Measurements from ENCODE around the gene PEX3. TPM values are rescaled to one million over a fixed set of nuclear protein-coding genes. Genes with fewer than 3 reads are reported as not detected.

PEX3 gene
- total RNA-seq, 1 experiment from 2014 or later: 12.9 TPM

DNA sequence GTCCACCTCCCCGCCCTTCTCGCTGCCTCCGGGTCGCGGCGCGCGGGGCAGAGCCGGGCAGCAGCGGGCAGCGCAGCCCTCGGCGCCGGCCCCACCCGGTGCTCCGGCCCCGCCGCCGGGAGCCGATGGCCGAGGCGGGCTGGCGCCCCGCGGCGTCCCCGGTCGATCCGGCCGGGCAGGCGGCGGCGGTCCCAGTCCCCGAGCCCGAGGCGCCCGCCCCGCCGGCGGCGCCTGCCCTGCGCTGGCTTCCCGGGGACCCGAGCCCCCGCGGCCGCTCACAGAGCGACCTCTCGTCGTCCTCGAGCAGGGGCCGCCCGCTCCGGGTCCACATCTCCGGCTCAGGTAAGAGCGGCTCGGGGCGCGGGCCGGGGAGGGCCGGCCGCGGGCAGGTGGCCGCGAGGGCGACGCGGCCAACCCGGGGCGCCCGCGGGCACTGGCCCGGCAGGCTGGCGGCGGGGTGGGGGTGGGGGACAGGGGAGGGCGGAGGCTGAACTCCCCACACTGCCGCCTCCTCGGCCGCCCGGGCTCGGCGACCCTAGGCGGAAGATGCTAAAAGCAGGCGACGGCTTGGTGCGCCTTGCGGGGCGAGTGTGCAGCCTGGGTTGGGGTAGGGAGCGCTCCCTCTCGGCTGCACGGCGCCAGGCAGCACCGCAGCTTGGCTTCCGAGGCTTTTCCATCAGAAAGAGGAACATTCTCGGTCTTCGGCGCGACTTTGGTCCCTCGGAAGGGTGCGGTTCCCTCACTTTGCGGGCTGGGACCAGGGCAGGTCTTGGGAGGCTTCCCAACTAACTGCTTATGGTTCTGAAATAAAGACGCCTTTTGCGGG lies 86.5 kb downstream of the PEX3 start (continued):
- TF ChIP-seq, protein P1, sequence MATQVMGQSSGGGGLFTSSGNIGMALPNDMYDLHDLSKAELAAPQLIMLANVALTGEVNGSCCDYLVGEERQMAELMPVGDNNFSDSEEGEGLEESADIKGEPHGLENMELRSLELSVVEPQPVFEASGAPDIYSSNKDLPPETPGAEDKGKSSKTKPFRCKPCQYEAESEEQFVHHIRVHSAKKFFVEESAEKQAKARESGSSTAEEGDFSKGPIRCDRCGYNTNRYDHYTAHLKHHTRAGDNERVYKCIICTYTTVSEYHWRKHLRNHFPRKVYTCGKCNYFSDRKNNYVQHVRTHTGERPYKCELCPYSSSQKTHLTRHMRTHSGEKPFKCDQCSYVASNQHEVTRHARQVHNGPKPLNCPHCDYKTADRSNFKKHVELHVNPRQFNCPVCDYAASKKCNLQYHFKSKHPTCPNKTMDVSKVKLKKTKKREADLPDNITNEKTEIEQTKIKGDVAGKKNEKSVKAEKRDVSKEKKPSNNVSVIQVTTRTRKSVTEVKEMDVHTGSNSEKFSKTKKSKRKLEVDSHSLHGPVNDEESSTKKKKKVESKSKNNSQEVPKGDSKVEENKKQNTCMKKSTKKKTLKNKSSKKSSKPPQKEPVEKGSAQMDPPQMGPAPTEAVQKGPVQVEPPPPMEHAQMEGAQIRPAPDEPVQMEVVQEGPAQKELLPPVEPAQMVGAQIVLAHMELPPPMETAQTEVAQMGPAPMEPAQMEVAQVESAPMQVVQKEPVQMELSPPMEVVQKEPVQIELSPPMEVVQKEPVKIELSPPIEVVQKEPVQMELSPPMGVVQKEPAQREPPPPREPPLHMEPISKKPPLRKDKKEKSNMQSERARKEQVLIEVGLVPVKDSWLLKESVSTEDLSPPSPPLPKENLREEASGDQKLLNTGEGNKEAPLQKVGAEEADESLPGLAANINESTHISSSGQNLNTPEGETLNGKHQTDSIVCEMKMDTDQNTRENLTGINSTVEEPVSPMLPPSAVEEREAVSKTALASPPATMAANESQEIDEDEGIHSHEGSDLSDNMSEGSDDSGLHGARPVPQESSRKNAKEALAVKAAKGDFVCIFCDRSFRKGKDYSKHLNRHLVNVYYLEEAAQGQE (IDR thresholded peaks at IDR 0.05; ENCODE audit: low read depth): no peak

DNA sequence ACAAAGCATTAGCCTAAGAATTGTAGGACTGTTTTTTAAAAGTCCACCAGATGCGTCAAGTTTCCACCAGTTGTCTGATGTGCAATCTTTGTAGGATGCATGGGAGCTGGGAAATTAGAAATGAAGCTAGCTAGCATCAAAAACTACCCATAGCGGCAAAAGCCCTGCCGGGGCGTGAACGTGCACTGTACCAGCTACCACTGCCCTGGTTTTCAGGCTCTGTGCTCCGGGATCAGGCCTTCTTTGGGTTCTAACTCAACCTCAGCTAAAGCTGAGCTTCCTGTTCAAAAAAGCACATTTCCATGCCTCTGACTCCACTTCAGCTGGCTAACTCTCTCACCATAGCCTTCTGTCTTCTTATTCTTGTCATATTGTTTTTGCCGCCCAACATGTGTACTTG lies 87.8 kb downstream of the PEX3 start:
- Histone ChIP-seq H3K27me3 (ENCODE audit: insufficient read depth, low read length) (no peaks in the 10 kb centered on the region), H3K27ac (ENCODE audit: low read depth, low read length) (no peak overlapping the region), H3K9me3 (ENCODE audit: control insufficient read depth in 1 of 2, insufficient read depth in 1 of 2, low read depth in 1 of 2, low read length in 2 of 2) (no peaks in the 10 kb centered on the region), H3K79me2 (ENCODE audit: insufficient read depth, low read length) (no peaks in the 10 kb centered on the region; the same call in 1 of the 2 replicates), H3K4me1 (ENCODE audit: control insufficient read depth in 1 of 2, insufficient read depth in 2 of 2, low read length in 2 of 2) (peaks cover 6 to 15% of the 10 kb centered on the region in 2 experiments; a peak in 3 of 4 replicates), H3K36me3 (ENCODE audit: control insufficient read depth in 1 of 2, insufficient read depth in 2 of 2, low read length in 2 of 2) (no peaks in the 10 kb centered on the region), H2AFZ (ENCODE audit: low read depth, low read length, poor library complexity, severe bottlenecking) (no peak overlapping the region), H3K4me3 (replicated peaks in 1 of 2; ENCODE audit: low read depth in 1 of 2, low read length in 2 of 2) (no peak overlapping the region), H3K4me2 (ENCODE audit: low read length) (peak overlapping the region; percentile 92), H3K9me2 (ENCODE audit: insufficient read depth) (no peaks in the 10 kb centered on the region), H3K9ac (ENCODE audit: low read length) (no peak overlapping the region), H4K20me1 (ENCODE audit: insufficient read depth) (no peaks in the 10 kb centered on the region)
- ChIA-PET POLR2A (no interaction called here), CTCF (no interaction called here), RAD21 (ENCODE audit: low non-redundant PET in 1 of 2, low total read pairs in 2 of 2, uncharacterized antibody in 2 of 2, unreplicated experiment in 2 of 2) (no interaction called here)
- TF ChIP-seq CBX3 (IDR thresholded peaks at IDR 0.05; ENCODE audit: low read depth): no peak
- TF ChIP-seq POLR2A (IDR thresholded peaks at IDR 0.05; ENCODE audit: borderline replicate concordance, extremely low read depth, insufficient read depth, insufficient read length): no peak
- no peak for TF ChIP-seq ZFX (IDR thresholded peaks at IDR 0.05)
- no peak for TF ChIP-seq ELF1 (IDR thresholded peaks at IDR 0.05; ENCODE audit: borderline replicate concordance, low read depth)
- TF ChIP-seq, protein P2, sequence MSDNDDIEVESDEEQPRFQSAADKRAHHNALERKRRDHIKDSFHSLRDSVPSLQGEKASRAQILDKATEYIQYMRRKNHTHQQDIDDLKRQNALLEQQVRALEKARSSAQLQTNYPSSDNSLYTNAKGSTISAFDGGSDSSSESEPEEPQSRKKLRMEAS (IDR thresholded peaks at IDR 0.05): no peak
- no peak for TF ChIP-seq YY1 (IDR thresholded peaks at IDR 0.05; ENCODE audit: extremely low read depth, insufficient replicate concordance, low read depth, low read length)
- no peak for TF ChIP-seq EZH2 (IDR thresholded peaks at IDR 0.05)
- no peak for TF ChIP-seq TCF7L2 (IDR thresholded peaks at IDR 0.05; ENCODE audit: borderline replicate concordance, extremely low read depth, insufficient read depth, insufficient read length)
- TF ChIP-seq POLR2AphosphoS5 (IDR thresholded peaks at IDR 0.05; ENCODE audit: low read depth, low read length): no peak
- no peak for TF ChIP-seq SRF (IDR thresholded peaks at IDR 0.05; ENCODE audit: low read depth)
- TF ChIP-seq, protein P3, sequence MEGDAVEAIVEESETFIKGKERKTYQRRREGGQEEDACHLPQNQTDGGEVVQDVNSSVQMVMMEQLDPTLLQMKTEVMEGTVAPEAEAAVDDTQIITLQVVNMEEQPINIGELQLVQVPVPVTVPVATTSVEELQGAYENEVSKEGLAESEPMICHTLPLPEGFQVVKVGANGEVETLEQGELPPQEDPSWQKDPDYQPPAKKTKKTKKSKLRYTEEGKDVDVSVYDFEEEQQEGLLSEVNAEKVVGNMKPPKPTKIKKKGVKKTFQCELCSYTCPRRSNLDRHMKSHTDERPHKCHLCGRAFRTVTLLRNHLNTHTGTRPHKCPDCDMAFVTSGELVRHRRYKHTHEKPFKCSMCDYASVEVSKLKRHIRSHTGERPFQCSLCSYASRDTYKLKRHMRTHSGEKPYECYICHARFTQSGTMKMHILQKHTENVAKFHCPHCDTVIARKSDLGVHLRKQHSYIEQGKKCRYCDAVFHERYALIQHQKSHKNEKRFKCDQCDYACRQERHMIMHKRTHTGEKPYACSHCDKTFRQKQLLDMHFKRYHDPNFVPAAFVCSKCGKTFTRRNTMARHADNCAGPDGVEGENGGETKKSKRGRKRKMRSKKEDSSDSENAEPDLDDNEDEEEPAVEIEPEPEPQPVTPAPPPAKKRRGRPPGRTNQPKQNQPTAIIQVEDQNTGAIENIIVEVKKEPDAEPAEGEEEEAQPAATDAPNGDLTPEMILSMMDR (IDR thresholded peaks at IDR 0.05 in 2 of 3, conservative IDR thresholded peaks at IDR 0.05 in 1 of 3; ENCODE audit: borderline replicate concordance in 1 of 3, insufficient read depth in 1 of 3, low read depth in 2 of 3, low read length in 2 of 3): no peak
- TF ChIP-seq RAD21 (IDR thresholded peaks at IDR 0.05; ENCODE audit: low read depth): no peak
- TF ChIP-seq, protein P4, sequence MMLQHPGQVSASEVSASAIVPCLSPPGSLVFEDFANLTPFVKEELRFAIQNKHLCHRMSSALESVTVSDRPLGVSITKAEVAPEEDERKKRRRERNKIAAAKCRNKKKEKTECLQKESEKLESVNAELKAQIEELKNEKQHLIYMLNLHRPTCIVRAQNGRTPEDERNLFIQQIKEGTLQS (IDR thresholded peaks at IDR 0.05): no peak
- TF ChIP-seq JUND (IDR thresholded peaks at IDR 0.05): no peak
- no peak for DNase-seq (ENCODE audit: low read depth, low spot score)
- ATAC-seq: no peak
- BruUV-seq (replicated peaks): no TSS peak
- intact Hi-C loops (cut with micrococcal nuclease): no loop called here

Data from HCT116 (cell line).